ENCODE measurements around the gene PLCG1. TPM values are rescaled to one million over a fixed set of nuclear protein-coding genes. Genes with fewer than 3 reads are reported as not detected.

The PLCG1 gene
- total and polyA plus RNA-seq, 4 donors = 2.0 to 30.4 (median 16.1) TPM

DNA sequence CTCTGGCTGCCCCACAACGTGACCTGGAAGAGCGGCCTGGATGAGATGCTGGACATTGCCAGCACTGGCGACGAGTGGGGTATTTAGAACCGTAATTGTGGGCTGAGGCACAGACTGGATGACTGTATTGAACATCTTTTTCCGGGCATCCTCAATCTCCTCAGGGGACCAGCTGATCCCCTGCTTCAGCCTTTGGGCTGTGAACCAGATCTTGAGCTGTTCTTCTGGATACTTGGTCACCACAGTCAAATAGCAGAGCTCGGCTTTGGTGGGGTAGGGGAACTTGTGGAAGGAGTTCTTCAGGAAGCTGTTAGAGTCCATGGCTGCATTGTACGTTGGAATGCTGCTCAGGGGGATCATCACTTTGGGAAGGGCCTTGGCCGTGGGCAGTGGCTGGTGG lies 66.3 kb downstream of the PLCG1 start:
- Histone ChIP-seq H3K4me1 (ENCODE audit: control insufficient read depth in 4 of 4, insufficient read depth in 4 of 4, low read length in 3 of 4) (no peaks in the 10 kb centered on the region), H3K9me3 (ENCODE audit: control insufficient read depth in 4 of 4, low read length in 3 of 4) (peaks cover 0 to 9% (median under 1%) of the 10 kb centered on the region in 4 donors), H3K36me3 (ENCODE audit: control insufficient read depth in 4 of 4, insufficient read depth in 3 of 4, low read depth in 1 of 4, low read length in 3 of 4) (peaks cover 12 to 31% (median 20%) of the 10 kb centered on the region in 4 donors), H3K27ac (ENCODE audit: low read depth in 1 of 2, low read length in 2 of 2) (no peak overlapping the region), H3K9ac (ENCODE audit: low read depth in 1 of 2, low read length in 2 of 2) (no peak overlapping the region), H3K4me3 (ENCODE audit: low read depth in 1 of 3, low read length in 3 of 3) (no peak overlapping the region), H3K27me3 (ENCODE audit: control insufficient read depth in 4 of 4, insufficient read depth in 4 of 4, low read length in 3 of 4) (no peaks in the 10 kb centered on the region)
- DNase-seq (ENCODE audit: low spot score) = no peak
- WGBS = 98% methylated on average over 9 of the region's 9 CpGs
- no peak for TF ChIP-seq NR2F2 (IDR thresholded peaks at IDR 0.05)
- no peak for TF ChIP-seq HNF4A (conservative IDR thresholded peaks at IDR 0.05)
- no peak for TF ChIP-seq FOXA1 (IDR thresholded peaks at IDR 0.05)
- TF ChIP-seq, protein P1, sequence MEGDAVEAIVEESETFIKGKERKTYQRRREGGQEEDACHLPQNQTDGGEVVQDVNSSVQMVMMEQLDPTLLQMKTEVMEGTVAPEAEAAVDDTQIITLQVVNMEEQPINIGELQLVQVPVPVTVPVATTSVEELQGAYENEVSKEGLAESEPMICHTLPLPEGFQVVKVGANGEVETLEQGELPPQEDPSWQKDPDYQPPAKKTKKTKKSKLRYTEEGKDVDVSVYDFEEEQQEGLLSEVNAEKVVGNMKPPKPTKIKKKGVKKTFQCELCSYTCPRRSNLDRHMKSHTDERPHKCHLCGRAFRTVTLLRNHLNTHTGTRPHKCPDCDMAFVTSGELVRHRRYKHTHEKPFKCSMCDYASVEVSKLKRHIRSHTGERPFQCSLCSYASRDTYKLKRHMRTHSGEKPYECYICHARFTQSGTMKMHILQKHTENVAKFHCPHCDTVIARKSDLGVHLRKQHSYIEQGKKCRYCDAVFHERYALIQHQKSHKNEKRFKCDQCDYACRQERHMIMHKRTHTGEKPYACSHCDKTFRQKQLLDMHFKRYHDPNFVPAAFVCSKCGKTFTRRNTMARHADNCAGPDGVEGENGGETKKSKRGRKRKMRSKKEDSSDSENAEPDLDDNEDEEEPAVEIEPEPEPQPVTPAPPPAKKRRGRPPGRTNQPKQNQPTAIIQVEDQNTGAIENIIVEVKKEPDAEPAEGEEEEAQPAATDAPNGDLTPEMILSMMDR (IDR thresholded peaks at IDR 0.05; ENCODE audit: low read depth, low read length, missing input control) = no peak
- no peak for TF ChIP-seq RAD21 (IDR thresholded peaks at IDR 0.05)
- TF ChIP-seq ZBTB33 (IDR thresholded peaks at IDR 0.05) = no peak
- no peak for TF ChIP-seq JUND (IDR thresholded peaks at IDR 0.05)
- TF ChIP-seq, protein P2, sequence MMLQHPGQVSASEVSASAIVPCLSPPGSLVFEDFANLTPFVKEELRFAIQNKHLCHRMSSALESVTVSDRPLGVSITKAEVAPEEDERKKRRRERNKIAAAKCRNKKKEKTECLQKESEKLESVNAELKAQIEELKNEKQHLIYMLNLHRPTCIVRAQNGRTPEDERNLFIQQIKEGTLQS (IDR thresholded peaks at IDR 0.05) = no peak
- TF ChIP-seq RXRA (IDR thresholded peaks at IDR 0.05) = no peak
- TF ChIP-seq EGR1 (IDR thresholded peaks at IDR 0.05; ENCODE audit: low read depth in 2 of 2) = no peak
- TF ChIP-seq MAX (IDR thresholded peaks at IDR 0.05) = no peak
- no peak for TF ChIP-seq TAF1 (conservative IDR thresholded peaks at IDR 0.05)
- no peak for TF ChIP-seq SP1 (IDR thresholded peaks at IDR 0.05)
- TF ChIP-seq, protein P3, sequence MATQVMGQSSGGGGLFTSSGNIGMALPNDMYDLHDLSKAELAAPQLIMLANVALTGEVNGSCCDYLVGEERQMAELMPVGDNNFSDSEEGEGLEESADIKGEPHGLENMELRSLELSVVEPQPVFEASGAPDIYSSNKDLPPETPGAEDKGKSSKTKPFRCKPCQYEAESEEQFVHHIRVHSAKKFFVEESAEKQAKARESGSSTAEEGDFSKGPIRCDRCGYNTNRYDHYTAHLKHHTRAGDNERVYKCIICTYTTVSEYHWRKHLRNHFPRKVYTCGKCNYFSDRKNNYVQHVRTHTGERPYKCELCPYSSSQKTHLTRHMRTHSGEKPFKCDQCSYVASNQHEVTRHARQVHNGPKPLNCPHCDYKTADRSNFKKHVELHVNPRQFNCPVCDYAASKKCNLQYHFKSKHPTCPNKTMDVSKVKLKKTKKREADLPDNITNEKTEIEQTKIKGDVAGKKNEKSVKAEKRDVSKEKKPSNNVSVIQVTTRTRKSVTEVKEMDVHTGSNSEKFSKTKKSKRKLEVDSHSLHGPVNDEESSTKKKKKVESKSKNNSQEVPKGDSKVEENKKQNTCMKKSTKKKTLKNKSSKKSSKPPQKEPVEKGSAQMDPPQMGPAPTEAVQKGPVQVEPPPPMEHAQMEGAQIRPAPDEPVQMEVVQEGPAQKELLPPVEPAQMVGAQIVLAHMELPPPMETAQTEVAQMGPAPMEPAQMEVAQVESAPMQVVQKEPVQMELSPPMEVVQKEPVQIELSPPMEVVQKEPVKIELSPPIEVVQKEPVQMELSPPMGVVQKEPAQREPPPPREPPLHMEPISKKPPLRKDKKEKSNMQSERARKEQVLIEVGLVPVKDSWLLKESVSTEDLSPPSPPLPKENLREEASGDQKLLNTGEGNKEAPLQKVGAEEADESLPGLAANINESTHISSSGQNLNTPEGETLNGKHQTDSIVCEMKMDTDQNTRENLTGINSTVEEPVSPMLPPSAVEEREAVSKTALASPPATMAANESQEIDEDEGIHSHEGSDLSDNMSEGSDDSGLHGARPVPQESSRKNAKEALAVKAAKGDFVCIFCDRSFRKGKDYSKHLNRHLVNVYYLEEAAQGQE (IDR thresholded peaks at IDR 0.05) = no peak
- no peak for TF ChIP-seq FOXA2 (IDR thresholded peaks at IDR 0.05)
- no peak for TF ChIP-seq HNF4G (IDR thresholded peaks at IDR 0.05)
- TF ChIP-seq YY1 (IDR thresholded peaks at IDR 0.05) = no peak
- no peak for TF ChIP-seq GABPA (IDR thresholded peaks at IDR 0.05 in 1 of 2, conservative IDR thresholded peaks at IDR 0.05 in 1 of 2)

All from liver (tissue), 9 donors.